Islet of Langerhans (tissue), 1 donor: Measurements from ENCODE around the gene PYGO2.
"Not testable (repeated sequence)": the region's sequence is repeated elsewhere in the genome, so short reads cannot be mapped to it uniquely, and the experiment has no call there.

Experiments
- FAIRE-seq: peaks from one replicate; lab custom pipeline; 2011; peaks lifted over from hg19 to GRCh38; lab: Jason Lieb, UNC

PYGO2 gene

GRCh38 chr1:154941333-154942013, 20.1 kb downstream of the PYGO2 start:
- FAIRE-seq = no peak

- no peak for FAIRE-seq
These were observed 20.9 kb downstream of the PYGO2 start for GRCh38 chr1:154940651-154941194.

- no peak for FAIRE-seq
These were observed 21.4 kb downstream of the PYGO2 start for GRCh38 chr1:154940213-154940560.

GRCh38 chr1:154938604-154939399, 22.8 kb downstream of the PYGO2 start:
- FAIRE-seq = no peak

DNA sequence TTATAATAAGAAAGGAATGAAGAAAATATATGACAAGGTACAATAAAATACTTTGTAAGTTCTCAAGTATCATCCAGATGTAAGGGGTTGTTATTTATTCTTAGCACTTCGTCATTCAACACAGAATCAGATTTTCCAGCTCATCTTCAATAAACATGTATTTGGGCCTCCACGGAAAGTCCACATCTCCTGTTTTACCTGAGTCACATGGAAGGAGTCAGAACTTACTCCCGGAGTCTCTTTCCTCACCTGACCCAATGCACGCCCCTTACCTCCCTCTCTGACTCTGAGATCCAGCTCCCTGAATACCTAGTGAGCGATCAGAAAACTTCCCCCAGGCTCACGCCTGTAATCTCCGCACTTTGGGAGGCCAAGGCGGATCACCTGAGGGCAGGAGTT, 23.6 kb downstream of the PYGO2 start:
- no peak for FAIRE-seq

DNA sequence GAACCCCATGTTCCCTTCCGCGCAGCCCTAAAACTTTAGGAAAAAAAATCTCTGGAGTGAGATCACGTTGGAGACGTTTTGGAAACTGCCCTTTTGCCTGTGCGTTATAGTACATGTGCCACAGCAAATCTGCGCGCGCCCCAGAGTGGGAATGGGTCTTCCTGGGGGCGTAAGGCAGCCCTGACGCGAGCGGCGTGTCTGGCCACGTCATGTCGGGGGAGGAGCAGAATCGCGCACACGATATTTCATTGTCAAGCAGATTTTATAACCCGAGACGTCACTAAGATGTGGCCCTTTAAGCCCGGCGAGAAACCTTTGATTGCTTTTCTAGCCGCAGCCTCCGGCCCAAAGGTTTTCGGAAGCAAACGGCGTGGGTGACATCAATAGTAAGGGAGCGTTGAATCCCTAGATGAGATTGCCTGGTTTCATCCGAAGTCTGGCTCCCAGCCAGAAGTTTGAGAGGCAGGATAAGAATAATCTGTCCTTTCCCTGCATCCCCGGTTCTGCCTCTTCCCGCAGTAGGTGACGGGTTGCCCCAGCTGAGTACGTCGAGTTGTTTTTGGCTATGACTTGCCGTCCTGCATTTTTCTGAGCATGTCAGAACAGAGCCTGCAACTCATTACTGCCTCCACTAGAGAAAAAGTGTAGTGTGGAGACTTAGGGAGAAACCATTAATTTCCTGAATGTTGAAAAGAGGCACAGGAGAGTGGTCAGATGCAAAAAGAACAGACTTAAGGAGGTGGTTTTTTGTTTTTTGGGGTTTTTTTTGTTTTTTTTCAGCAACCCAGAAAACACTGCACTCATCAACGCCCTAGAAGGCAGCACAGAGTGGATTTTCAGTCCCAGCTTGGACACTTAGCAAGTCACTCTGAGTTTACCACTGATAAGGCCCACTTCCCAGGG, 24.2 kb downstream of the PYGO2 start:
- FAIRE-seq = no peak

DNA sequence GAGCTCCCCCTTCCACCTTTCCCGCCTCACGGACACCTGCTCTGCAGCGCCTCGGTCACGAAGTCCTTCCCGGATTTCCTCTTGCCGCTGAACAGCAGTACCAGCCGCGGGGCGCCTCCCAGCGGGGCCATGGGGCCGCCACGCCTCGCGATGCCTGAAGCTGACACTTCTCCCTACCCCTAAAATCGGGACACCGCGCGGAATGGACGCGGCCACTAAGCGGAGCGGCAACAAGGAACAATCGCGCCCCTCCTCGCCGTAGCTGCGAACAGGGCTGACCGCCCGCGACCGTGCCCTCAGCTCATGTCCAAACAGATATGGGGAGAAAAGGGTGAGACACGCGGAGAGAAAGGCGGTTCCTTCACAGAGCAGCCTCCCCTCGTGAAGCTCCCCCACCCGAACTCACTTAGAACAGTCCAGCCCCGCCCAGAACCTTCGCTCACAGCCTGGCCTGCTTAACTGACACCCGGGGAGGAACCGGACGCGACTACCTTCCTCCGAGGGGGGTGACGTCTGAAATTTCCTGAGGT, 25.0 kb downstream of the PYGO2 start, which contains the start of gene PMVK:
PMVK (minus strand) TSS at position 165 of the 530 bp plus-strand sequence; CDS start at position 131, 34 bp downstream.
- FAIRE-seq = no peak

DNA sequence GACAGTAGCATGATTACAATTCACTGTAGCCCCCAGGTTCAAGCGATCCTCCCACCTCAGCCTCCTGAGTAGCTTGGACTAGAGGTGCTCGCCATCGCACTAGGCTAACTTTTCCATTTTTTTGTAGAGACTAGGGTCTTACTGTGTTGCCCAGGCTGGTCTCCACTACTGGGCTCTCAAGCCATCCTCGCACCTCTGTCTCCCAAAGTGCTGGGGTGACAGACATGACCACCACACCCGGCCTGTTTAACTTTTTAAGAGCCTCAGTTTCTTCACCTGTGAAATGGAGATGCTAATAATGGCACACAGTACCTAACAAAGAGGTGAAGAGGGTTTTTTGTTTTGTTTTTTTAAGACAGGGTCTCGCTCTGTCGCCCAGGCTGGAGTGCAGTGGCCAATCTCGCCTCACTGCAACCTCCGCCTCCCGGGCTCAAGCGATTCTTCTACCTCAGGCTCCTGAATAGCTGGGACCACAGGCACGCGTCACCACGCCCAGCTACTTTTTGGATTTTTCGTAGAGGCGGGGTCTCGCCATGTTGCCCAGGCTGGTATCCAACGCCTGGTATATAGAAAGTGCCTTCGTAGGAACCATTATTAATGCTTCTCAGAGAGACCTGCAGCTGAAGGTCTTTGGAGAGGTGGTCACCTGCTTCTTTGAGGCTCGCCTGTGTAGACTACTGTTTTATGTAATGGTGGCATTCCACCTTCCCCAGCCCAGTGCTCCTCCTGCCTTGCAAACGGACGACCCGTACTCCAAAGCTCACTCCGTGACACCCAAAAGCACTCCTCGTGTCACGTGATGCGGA, 25.6 kb downstream of the PYGO2 start:
- no peak for FAIRE-seq

DNA sequence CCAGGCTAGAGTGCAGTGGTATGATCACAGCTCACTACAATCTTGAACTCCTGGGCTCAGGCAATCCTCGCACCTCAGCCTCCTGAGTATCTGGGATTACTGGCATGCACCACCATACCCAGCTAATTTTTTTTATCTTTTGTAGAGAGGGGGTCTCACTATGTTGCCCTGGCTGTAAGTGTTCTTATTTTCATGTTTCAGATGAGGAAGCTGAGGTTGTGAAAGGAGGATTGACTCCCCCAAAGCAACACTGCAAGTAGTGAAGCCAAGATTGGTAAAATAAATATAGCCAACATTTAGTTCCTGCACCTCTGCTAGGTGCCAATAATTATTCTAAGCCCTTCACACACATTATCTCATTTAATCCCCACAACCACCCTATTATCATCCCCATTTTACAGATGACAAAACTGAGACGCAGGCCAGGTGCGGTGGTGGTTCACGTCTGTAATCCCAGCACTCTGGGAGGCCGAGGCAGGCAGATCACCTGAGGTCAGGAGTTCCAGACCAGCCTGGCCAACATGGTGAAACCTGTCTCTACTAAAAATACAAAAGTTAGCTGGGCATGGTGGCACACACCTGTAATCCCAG, 27.1 kb downstream of the PYGO2 start:
- no peak for FAIRE-seq

GRCh38 chr1:154931940-154932487, 29.6 kb downstream of the PYGO2 start:
- no peak for FAIRE-seq

DNA sequence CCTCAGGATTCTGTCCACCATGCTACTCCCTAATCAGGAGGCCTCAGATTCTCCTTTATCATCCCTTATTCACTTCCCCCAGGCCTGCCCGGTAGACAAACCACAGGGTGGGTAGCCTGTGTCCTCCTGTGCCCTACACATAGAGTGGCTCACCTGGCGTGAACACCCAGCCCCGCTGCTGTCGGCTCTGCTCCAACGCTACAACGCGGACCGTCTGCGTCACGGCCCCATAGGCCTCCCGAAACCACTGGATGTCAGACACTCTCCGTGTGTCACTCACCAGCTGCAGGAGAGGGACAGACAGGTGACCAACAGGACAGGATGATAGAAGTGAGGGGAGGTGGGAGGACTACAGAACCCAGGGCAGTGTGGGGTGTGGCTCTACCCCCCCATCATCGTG, 35.4 kb downstream of the PYGO2 start:
- no peak for FAIRE-seq

DNA sequence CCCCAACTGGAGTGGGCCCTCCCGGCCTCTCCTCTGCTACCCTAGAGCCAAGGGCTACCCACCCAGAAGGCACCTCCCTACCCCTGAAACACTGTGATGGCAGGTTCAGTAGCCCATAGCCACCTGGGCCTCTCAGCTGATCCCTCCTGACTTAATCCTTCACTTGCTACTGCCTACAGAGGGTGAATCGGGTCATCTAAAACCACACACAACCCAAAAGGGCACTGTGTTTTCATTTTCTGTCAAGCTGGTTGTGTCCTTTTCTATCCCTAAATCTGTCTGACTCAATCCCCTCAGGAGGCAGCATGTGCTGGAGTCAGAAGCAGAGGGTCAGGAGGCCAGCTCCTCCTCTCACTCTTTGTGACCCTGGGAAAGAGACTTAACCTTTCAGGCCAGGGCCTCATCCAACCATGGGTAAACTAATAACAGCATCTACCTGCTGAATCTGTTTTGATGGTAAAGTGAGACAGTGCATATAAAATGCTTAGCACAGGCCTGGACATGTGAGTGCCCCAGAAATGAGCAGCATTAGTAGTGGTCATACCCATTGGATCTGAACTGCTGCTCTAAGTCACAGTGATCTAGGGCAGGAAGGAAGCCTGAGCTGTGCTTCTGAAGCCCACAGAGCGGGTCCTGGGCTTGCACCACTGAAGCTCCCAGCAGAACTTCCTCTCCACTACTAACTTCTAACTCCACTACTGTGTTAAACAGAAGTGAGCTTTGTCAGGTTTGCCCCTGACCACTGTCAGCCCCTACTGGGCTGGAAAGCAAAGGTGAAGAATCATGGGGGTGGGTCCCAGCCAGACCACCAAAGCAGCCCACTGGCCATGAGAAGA, 36.0 kb downstream of the PYGO2 start:
- no peak for FAIRE-seq

GRCh38 chr1:154923695-154924094, 37.9 kb downstream of the PYGO2 start:
- FAIRE-seq = no peak

GRCh38 chr1:154913273-154913672, 48.3 kb downstream of the PYGO2 start:
- FAIRE-seq = no peak

DNA sequence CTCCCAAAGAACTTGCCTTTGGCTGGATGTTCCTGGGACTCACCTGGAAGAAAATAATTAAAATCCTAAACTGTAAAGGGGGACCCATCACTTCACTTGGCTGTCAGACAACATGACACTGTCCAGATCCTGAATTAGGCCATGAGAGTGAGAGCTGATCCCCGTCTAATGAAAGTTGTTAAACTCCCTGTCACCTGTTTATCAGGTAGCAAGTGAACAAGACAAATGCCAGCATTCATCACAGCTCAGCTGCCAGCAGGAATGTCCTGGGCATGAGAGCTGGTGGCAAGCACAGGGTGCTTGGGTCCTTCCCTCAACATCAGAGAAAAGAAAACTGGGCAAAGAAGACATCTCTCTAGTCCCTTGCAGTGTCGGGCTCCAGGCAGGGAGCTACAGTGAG, 48.8 kb downstream of the PYGO2 start:
- no peak for FAIRE-seq

DNA sequence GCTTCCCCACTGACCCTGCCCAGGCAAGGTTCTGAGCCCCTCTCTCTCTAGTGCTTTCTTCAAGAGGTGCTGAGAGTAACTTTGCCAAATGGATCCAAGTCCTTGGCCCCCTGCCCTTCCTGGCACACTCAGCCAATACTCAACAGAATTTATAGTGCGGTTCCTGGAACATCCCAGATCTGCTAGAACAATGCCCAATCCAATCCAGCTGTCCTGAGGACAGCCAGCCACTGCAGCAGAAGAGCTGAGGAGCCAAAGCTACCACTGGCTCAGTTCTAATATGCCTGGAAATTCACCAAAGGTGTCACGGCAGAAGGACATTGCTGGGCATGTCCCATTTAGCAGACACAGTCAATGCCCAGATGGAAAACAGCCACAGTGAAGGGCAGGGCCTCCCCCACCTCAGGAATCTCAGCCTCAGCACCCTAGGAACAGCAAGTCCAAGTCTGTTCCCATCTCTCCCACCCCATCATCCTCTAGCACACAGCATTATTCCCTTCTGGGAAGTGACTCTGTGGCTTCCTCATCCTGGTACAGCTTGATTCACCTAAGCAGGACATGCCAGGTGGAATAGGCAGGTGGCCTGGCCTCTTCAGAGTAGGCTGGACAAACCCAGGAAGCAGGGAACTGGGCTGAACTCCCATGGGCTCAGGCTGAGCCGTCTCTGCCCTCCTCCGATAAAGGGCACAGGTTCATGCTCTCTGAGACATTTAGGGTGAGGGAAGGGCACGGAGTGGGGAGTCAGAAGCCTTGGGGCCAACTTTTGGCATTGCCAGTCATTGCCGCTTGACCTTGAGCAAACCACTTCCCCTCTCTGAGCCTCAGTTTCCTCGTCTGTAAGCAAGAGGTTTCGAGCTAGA, 49.7 kb downstream of the PYGO2 start:
- FAIRE-seq = no peak

GRCh38 chr1:154910851-154911250, 50.7 kb downstream of the PYGO2 start:
- no peak for FAIRE-seq

DNA sequence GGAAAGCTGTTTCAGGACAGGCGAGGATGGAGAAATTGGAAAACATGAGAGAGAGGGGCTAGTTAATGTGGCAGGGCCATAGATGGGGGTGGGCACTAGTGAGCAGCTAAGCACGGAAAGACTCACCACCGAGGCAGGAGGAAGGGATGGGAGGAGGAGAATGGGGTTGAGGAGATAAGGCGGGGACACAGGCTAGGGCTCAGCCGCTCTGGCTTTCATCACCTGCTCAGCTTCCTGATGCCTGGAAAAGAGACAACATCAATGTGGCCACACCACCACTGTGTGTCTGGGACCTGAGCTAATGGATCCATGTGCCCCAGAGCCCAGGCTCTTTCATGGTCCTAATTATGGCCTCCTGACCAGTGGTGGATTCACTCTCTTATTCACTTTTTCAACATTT, 52.6 kb downstream of the PYGO2 start:
- no peak for FAIRE-seq

DNA sequence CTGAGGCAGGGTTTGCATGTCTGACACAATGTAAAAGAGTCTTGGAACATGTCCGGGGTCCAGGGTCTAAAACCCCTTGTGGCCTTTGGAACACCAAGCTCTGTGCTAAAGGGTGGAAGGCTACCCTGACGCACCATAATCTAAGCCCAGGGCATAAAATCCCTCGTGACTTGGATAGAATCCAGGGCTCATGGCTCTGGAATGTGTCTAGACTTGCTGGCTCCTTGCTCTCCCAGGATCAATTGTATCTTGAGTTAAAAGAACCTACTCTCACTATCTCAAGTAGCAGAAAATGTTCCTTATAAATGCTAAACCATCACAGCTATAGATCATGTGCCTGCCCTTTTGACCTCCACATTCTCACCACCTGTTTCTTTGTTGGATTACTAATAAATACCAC, 53.5 kb downstream of the PYGO2 start:
- FAIRE-seq = not testable (repeated sequence)
